ENCODE measurements around the gene VWF.

- TF ChIP-seq SSRP1 (CRISPR knock-in tag; IDR thresholded peaks at IDR 0.05) (no peak), RXRA (CRISPR knock-in tag; IDR thresholded peaks at IDR 0.05) (peak; percentile 78; the same call in 1 of the 2 replicates), KDM1A (CRISPR knock-in tag; IDR thresholded peaks at IDR 0.05) (no peak), CAMTA2 (CRISPR knock-in tag; IDR thresholded peaks at IDR 0.05; ENCODE audit: borderline replicate concordance) (no peak), ZBTB1 (CRISPR knock-in tag; IDR thresholded peaks at IDR 0.05; ENCODE audit: borderline replicate concordance) (no peak), ZFX (CRISPR knock-in tag; IDR thresholded peaks at IDR 0.05; ENCODE audit: low read depth) (no peak), ZNF530 (CRISPR knock-in tag; IDR thresholded peaks at IDR 0.05; ENCODE audit: low read depth) (no peak), CREB3 (CRISPR knock-in tag; IDR thresholded peaks at IDR 0.05) (no peak)
Observed at GRCh38 chr12:6072302-6072752, 52.1 kb downstream of the VWF start.

Data from HepG2 (cell line).